AG09319 (cell line): ENCODE data around the gene LRRFIP1.

ENCODE experiments used
- DNase-seq: peaks from one replicate; pipeline ENCODE4 v3.0.0-alpha.2; 2010; ENCODE audit warnings: low read depth; ENCODE audit errors: extremely low read depth
- TF ChIP-seq, protein P1 (sequence below): IDR thresholded peaks from 2 replicates; pipeline ENCODE4 v1.5.1; 2011; ENCODE audit warnings: low read depth, mild to moderate bottlenecking, inconsistent platforms, low read length, moderate library complexity

The LRRFIP1 gene

DNA sequence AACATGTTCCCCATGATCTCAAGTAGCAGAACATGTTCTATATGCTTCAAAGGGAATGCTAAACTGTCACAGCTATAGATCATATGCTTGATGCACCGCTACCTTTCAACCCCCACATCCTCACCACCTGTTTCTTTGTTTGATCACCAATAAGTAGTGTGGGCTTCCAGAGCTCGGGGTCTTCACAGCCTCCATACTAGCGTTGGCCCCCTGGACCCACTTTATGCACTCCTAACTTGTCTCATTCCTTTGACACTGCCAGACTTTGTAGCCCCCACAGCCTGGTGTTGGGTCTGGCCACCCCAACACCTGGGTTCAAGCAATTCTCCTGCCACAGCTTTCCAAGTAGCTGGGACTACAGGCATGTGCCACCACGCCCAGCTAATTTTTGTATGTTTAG is 159.5 kb downstream of the LRRFIP1 start:
- TF ChIP-seq, protein P1, sequence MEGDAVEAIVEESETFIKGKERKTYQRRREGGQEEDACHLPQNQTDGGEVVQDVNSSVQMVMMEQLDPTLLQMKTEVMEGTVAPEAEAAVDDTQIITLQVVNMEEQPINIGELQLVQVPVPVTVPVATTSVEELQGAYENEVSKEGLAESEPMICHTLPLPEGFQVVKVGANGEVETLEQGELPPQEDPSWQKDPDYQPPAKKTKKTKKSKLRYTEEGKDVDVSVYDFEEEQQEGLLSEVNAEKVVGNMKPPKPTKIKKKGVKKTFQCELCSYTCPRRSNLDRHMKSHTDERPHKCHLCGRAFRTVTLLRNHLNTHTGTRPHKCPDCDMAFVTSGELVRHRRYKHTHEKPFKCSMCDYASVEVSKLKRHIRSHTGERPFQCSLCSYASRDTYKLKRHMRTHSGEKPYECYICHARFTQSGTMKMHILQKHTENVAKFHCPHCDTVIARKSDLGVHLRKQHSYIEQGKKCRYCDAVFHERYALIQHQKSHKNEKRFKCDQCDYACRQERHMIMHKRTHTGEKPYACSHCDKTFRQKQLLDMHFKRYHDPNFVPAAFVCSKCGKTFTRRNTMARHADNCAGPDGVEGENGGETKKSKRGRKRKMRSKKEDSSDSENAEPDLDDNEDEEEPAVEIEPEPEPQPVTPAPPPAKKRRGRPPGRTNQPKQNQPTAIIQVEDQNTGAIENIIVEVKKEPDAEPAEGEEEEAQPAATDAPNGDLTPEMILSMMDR: no peak
- no peak for DNase-seq

- DNase-seq: no peak
- TF ChIP-seq, protein P1: no peak
Measured at GRCh38 chr2:237790353-237790752, 163.0 kb downstream of the LRRFIP1 start.

DNA sequence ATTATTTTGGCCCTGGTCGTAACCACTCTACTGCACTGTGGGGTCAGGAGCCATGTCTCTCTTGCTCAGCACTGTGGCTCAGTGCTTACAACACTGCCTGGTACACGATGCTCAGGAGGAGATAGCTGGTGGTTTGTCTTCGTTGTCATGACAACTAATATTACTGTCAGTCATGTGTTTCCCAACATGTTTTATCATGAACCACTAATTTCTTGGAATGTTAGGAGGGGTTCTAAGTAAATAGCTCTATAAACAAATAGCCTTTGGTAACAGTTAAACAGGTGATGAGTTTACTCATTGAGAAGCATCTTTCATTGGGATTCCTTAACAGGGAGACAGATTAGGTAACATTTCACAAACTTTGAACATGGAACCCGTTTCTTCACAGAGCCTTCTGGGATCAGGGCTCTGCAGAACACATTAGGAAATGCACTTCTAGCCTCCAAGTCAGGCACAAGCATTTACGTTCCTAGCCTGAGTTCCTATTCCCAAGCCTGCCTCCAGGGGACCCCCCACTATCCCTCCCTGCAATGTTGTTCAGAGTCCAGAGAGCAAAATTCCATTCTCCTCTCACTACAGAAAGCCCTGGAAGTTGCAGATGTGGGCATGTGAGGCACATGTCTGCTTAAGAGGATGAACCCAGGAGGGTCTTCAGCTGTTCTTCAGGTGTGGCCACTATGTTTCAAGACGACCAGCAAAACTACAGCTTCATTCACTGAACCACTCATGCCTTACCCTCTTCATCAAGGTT is 164.8 kb downstream of the LRRFIP1 start:
- TF ChIP-seq, protein P1: peak; percentile 4; the same call in 1 of the 2 replicates
- DNase-seq: no peak

DNA sequence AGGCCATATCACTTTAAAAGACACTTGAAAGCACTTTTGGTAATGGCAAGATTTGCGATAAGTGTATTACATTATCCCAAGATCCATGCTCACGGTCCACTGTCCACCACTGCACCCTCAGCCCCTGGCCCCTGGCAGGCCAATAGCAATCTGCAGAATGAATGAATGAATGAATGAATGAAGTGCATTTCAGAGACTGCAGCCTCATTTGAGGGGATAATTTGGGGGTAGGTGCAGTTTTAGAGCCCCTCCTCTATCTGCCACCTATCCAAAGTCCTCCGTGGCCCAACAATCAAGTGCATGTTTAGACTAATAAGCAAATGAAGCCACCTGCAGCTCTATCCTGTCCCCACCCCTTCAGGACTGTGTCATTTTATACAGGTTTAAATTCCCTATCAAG is 169.9 kb downstream of the LRRFIP1 start:
- no peak for DNase-seq
- TF ChIP-seq, protein P1: no peak

- TF ChIP-seq, protein P1: no peak
- no peak for DNase-seq
Measured at GRCh38 chr2:237798236-237799059, 171.1 kb downstream of the LRRFIP1 start, which contains the start of gene RBM44. TSS of gene RBM44 (plus strand) at chr2:237798779. CDS start at chr2:237813610, 14,831 bp downstream.

- TF ChIP-seq, protein P1: no peak
- DNase-seq: no peak
Measured at GRCh38 chr2:237799060-237799428, 171.7 kb downstream of the LRRFIP1 start.

- DNase-seq: no peak
- TF ChIP-seq, protein P1: no peak
Measured at GRCh38 chr2:237801466-237801865, 174.1 kb downstream of the LRRFIP1 start.
